Peyer's patch (tissue), 4 donors: ENCODE results near the gene ONECUT1.

Source experiments
- CTCF ChIP-seq, 6 experiments: fragments of 450-650 bp in 4 of 6; fragments of 200-600 bp in 2 of 6; sonication (generic) in 1 of 6; IDR thresholded peaks; one replicate each; pipeline ENCODE4 v1.5.1; 2017 to 2019; ENCODE audit warnings: antibody characterized with exemption in 6 of 6, mild to moderate bottlenecking in 3 of 6, moderate library complexity in 1 of 6
- POLR2A ChIP-seq, 2 donors: fragments of 450-650 bp; IDR thresholded peaks; one replicate each; pipeline ENCODE4 v1.5.1; 2017; ENCODE audit warnings: antibody characterized with exemption in 2 of 2, mild to moderate bottlenecking in 2 of 2, moderate library complexity in 2 of 2

- TF ChIP-seq CTCF (IDR thresholded peaks at IDR 0.05): no peak
- no peak for TF ChIP-seq POLR2A (IDR thresholded peaks at IDR 0.05)
These were observed 16.1 kb upstream of the ONECUT1 start for GRCh38 chr15:52806284-52806655.
